ENCODE data around the gene NAMPT.

NAMPT gene

DNA sequence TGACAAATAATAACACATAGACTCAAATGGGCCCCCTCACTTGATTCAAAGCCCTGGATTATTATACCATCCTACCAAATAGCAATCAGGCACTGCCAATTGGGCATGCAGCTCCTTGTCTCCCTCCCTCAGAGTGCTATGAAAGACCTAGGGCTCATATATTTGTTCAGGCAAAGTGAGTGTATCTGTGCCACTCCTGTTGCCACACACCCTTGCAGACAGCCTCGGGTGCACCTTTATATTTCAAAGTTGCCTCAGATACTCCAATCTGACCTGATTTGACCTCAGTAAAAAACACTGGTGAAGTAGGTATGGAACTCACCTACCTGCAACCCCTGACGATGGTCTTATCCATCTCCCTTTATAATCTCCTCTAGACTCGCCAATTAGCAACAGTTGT is 3.0 kb upstream of the NAMPT start:
- no peak overlapping the region for H3K4me3 ChIP-seq (replicated peaks; ENCODE audit: insufficient read depth, low read length)
- H3K27ac ChIP-seq (replicated peaks): no peak overlapping the region
- no peak for DNase-seq (ENCODE audit: low read depth in 1 of 2, low spot score in 1 of 2)
- no peak for TF ChIP-seq POLR2AphosphoS5 (IDR thresholded peaks at IDR 0.05; ENCODE audit: low read depth)
- TF ChIP-seq, protein P1, sequence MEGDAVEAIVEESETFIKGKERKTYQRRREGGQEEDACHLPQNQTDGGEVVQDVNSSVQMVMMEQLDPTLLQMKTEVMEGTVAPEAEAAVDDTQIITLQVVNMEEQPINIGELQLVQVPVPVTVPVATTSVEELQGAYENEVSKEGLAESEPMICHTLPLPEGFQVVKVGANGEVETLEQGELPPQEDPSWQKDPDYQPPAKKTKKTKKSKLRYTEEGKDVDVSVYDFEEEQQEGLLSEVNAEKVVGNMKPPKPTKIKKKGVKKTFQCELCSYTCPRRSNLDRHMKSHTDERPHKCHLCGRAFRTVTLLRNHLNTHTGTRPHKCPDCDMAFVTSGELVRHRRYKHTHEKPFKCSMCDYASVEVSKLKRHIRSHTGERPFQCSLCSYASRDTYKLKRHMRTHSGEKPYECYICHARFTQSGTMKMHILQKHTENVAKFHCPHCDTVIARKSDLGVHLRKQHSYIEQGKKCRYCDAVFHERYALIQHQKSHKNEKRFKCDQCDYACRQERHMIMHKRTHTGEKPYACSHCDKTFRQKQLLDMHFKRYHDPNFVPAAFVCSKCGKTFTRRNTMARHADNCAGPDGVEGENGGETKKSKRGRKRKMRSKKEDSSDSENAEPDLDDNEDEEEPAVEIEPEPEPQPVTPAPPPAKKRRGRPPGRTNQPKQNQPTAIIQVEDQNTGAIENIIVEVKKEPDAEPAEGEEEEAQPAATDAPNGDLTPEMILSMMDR (IDR thresholded peaks at IDR 0.05; ENCODE audit: insufficient read depth, low read length): no peak
- H3K27me3 ChIP-seq (ENCODE audit: insufficient read depth, poor library complexity, severe bottlenecking): no peaks in the 10 kb centered on the region

DNA sequence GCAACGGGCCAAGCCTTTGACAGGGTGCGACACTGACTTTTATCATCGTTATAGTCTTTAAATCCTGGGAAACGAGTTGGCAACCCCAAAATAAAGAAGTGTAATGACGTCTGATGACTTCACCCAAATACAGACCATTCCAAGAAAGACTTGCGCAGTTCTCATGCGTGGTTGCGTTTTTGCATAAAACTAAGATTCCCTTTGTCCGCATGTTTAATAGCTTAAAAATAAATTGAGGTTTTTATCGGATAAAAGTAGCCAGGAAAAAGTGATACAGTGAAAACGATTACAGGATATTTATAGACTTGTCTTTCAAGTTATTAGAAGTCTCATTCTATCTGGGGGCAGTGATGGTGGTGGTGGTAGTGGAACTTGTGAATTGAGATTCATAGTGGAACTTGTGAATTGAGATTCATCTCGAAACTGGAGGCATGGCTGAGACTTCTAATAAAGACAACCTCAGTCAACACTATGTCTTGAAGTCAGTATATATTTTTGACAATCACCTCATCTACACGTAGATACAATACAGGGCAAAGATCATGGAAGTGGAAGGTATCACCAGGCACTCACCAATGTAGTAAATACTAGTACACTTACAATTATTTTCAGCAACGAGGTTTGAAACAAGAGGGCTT is 1.2 kb upstream of the NAMPT start:
- TF ChIP-seq, protein P2, sequence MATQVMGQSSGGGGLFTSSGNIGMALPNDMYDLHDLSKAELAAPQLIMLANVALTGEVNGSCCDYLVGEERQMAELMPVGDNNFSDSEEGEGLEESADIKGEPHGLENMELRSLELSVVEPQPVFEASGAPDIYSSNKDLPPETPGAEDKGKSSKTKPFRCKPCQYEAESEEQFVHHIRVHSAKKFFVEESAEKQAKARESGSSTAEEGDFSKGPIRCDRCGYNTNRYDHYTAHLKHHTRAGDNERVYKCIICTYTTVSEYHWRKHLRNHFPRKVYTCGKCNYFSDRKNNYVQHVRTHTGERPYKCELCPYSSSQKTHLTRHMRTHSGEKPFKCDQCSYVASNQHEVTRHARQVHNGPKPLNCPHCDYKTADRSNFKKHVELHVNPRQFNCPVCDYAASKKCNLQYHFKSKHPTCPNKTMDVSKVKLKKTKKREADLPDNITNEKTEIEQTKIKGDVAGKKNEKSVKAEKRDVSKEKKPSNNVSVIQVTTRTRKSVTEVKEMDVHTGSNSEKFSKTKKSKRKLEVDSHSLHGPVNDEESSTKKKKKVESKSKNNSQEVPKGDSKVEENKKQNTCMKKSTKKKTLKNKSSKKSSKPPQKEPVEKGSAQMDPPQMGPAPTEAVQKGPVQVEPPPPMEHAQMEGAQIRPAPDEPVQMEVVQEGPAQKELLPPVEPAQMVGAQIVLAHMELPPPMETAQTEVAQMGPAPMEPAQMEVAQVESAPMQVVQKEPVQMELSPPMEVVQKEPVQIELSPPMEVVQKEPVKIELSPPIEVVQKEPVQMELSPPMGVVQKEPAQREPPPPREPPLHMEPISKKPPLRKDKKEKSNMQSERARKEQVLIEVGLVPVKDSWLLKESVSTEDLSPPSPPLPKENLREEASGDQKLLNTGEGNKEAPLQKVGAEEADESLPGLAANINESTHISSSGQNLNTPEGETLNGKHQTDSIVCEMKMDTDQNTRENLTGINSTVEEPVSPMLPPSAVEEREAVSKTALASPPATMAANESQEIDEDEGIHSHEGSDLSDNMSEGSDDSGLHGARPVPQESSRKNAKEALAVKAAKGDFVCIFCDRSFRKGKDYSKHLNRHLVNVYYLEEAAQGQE (IDR thresholded peaks at IDR 0.05; ENCODE audit: insufficient replicate concordance, low read depth): no peak
- TF ChIP-seq GABPA (IDR thresholded peaks at IDR 0.05; ENCODE audit: low read depth) (no peak), POLR2AphosphoS5 (IDR thresholded peaks at IDR 0.05; ENCODE audit: low read depth) (no peak), SPI1 (IDR thresholded peaks at IDR 0.05; ENCODE audit: borderline replicate concordance, low read depth) (no peak)
- TF ChIP-seq, protein P1 (IDR thresholded peaks at IDR 0.05; ENCODE audit: insufficient read depth, low read length): no peak
- Histone ChIP-seq H3K27me3 (ENCODE audit: insufficient read depth, poor library complexity, severe bottlenecking) (no peaks in the 10 kb centered on the region), H3K27ac (replicated peaks) (peak overlapping the region; percentile 86), H3K4me3 (replicated peaks; ENCODE audit: insufficient read depth, low read length) (peak overlapping the region; percentile 70)
- no peak for DNase-seq (ENCODE audit: low read depth in 1 of 2, low spot score in 1 of 2)

DNA sequence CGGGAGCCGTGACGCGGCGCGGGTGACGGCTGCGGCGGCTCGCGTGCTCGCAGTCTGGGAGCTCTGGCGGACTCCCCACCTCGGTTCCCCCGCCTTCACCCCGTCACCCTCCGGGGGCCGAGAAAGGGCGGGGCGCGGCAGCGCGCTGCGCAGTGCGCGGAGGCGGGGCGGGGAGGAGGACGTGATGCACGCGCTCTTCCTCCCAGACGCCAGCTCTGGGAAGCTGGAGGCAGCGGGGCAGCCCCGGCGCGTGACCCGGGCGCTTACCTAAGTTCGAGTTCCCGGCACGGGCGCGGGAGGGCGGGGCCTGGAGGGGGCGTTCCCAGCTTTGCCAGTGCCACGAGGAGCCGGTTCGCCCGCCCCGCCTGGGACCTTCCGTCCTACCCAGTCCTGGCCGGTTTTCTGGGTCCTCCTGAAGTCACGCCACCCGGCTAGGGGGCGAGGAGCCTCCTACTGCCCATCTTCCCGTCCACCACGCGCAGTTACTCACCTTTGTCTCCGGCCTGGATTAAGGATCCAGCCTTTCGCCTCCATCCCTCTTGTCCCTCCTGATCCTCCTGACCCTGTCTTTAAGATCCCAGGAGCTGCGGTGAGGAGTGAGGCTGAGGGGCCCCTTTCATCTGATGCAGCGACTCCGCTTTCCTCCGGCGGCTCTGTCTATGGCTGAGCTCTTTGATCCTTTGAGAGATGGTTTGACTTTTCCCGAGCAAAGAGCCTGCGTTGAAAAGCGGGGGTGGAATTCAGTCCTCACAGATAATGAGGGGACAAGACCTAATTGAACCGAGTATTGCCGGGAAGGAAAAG is 470 bp upstream of the NAMPT start:
- peak overlapping the region; percentile 86 for H3K27ac ChIP-seq (replicated peaks)
- DNase-seq (ENCODE audit: low read depth in 1 of 2, low spot score in 1 of 2): peak; percentile 95 to 97
- H3K27me3 ChIP-seq (ENCODE audit: insufficient read depth, poor library complexity, severe bottlenecking): no peaks in the 10 kb centered on the region
- no peak for TF ChIP-seq POLR2AphosphoS5 (IDR thresholded peaks at IDR 0.05; ENCODE audit: low read depth)
- TF ChIP-seq, protein P2 (IDR thresholded peaks at IDR 0.05; ENCODE audit: insufficient replicate concordance, low read depth): peak; percentile 7
- peak; percentile 57; the same call in 1 of the 2 replicates for TF ChIP-seq SPI1 (IDR thresholded peaks at IDR 0.05; ENCODE audit: borderline replicate concordance, low read depth)
- peak overlapping the region; percentile 70 for H3K4me3 ChIP-seq (replicated peaks; ENCODE audit: insufficient read depth, low read length)

DNA sequence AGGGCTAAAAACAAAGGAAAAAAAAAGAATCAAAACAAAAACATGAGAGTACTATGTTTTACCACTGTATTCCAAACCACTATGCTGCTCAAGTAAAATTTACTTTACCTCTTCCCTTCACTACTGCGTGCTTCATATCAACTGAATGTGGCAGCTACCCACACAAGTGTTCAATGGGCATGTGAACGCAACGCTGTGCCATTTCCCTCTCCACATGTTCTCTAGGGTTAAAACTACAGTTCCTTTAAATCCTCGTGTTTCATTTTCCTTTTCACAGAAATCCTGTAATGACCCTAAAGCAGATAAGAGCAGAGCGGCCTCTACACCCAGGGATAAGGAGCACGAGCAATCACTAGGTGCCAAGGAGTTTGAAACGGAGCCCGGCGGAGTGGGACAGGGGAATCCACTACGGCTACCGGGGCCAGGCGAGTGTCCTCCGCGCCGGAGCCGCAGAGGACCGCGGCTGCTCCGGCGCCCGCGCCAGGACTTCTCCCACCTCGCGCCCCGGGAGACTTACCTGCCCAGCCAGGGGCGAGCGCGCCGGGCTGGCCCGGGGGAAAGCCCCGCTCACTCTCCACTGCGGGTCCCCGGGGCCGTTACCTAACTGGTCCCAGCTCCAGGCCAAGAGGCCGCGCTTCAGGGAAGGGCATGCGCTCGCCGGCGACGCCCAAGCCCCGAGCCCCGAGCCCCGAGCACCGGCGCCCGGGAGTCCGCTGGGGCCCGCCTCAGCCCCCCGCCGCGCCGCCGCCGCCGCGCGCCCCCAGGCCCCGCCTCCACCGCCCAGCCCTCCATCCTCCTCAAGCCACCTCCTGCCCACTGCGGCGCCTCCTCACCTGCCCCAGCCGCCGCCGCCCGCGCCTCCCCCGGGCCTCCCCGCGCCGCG is 711 bp downstream of the NAMPT start:
- peak in 1 of 2 experiments; percentile 55 for DNase-seq (ENCODE audit: low read depth in 1 of 2, low spot score in 1 of 2)
- peak overlapping the region; percentile 83 for H3K27ac ChIP-seq (replicated peaks)
- TF ChIP-seq, protein P2 (IDR thresholded peaks at IDR 0.05; ENCODE audit: insufficient replicate concordance, low read depth): no peak
- peak; percentile 40 for TF ChIP-seq POLR2AphosphoS5 (IDR thresholded peaks at IDR 0.05; ENCODE audit: low read depth)
- TF ChIP-seq SPI1 (IDR thresholded peaks at IDR 0.05; ENCODE audit: borderline replicate concordance, low read depth): peak; percentile 9; the same call in 1 of the 2 replicates
- H3K4me3 ChIP-seq (replicated peaks; ENCODE audit: insufficient read depth, low read length): peak overlapping the region; percentile 70
- no peaks in the 10 kb centered on the region for H3K27me3 ChIP-seq (ENCODE audit: insufficient read depth, poor library complexity, severe bottlenecking)
